ENCODE data around the gene SLC26A2.

The SLC26A2 gene

GRCh38 chr5:150013931-150014330 is 53.4 kb downstream of the SLC26A2 start:
- Histone ChIP-seq H2AK5ac (ENCODE audit: low read depth, low read length) (no peak overlapping the region), H3K23ac (ENCODE audit: low read depth, low read length, poor library complexity) (no peak overlapping the region), H3K4me2 (ENCODE audit: insufficient read depth, low read length, poor library complexity, severe bottlenecking) (no peak overlapping the region), H3K9ac (ENCODE audit: low read depth, low read length, poor library complexity) (no peak overlapping the region), H3K14ac (ENCODE audit: low read length) (no peak overlapping the region), H4K91ac (ENCODE audit: low read depth, low read length, poor library complexity) (no peak overlapping the region), H2BK5ac (ENCODE audit: low read length) (no peak overlapping the region), H3K4ac (ENCODE audit: low read length) (no peak overlapping the region), H3K18ac (ENCODE audit: low read length) (no peak overlapping the region), H3K36me3 (replicated peaks in 1 of 2; ENCODE audit: control insufficient read depth in 2 of 2, insufficient read depth in 2 of 2, low read length in 2 of 2) (peaks cover 41 to 96% of the 10 kb centered on the region in 2 donors), H2BK120ac (ENCODE audit: low read depth, low read length) (no peak overlapping the region), H3K27me3 (ENCODE audit: control insufficient read depth in 3 of 3, insufficient read depth in 3 of 3, low read depth in 1 of 3, low read length in 3 of 3) (no peaks in the 10 kb centered on the region), H3K4me3 (ENCODE audit: low read length in 2 of 2) (no peak overlapping the region), H2BK15ac (ENCODE audit: low read length) (no peak overlapping the region), H3K4me1 (ENCODE audit: control insufficient read depth in 2 of 2, insufficient read depth in 1 of 2, low read depth in 1 of 2, low read length in 2 of 2) (no peaks in the 10 kb centered on the region), H3K9me3 (replicated peaks in 1 of 2; ENCODE audit: control insufficient read depth in 2 of 2, insufficient read depth in 1 of 2, low read depth in 1 of 2, low read length in 2 of 2) (peaks cover 7 to 23% of the 10 kb centered on the region in 2 donors), H3K27ac (replicated peaks; ENCODE audit: low read length) (no peak overlapping the region), H2AFZ (ENCODE audit: low read length) (no peak overlapping the region), H2BK12ac (ENCODE audit: low read length) (no peak overlapping the region), H4K8ac (ENCODE audit: low read depth, low read length) (no peak overlapping the region), H3K79me1 (ENCODE audit: low read depth, low read length) (peaks cover 3% of the 10 kb centered on the region)
- WGBS, 2 donors (ENCODE audit: extremely low coverage in 2 of 2, insufficient read length in 2 of 2, insufficient replicate concordance in 1 of 2), result no CpG with 5 or more reads among the region's 4 CpGs
- no peak for DNase-seq (ENCODE audit: low spot score)

GRCh38 chr5:150014456-150014855 is 53.9 kb downstream of the SLC26A2 start:
- H4K91ac ChIP-seq (ENCODE audit: low read depth, low read length, poor library complexity), result no peak overlapping the region
- no peak overlapping the region for H2BK5ac ChIP-seq (ENCODE audit: low read length)
- no peak overlapping the region for H3K14ac ChIP-seq (ENCODE audit: low read length)
- peaks cover 7 to 23% of the 10 kb centered on the region in 2 donors for H3K9me3 ChIP-seq (replicated peaks in 1 of 2; ENCODE audit: control insufficient read depth in 2 of 2, insufficient read depth in 1 of 2, low read depth in 1 of 2, low read length in 2 of 2)
- H3K79me1 ChIP-seq (ENCODE audit: low read depth, low read length), result peaks cover 3% of the 10 kb centered on the region
- no peak overlapping the region for H3K23ac ChIP-seq (ENCODE audit: low read depth, low read length, poor library complexity)
- no CpG with 5 or more reads among the region's 3 CpGs for WGBS, 2 donors (ENCODE audit: extremely low coverage in 2 of 2, insufficient read length in 2 of 2, insufficient replicate concordance in 1 of 2)
- H3K9ac ChIP-seq (ENCODE audit: low read depth, low read length, poor library complexity), result no peak overlapping the region
- no peak overlapping the region for H3K4me2 ChIP-seq (ENCODE audit: insufficient read depth, low read length, poor library complexity, severe bottlenecking)
- no peak for DNase-seq (ENCODE audit: low spot score)
- H3K27me3 ChIP-seq (ENCODE audit: control insufficient read depth in 3 of 3, insufficient read depth in 3 of 3, low read depth in 1 of 3, low read length in 3 of 3), result no peaks in the 10 kb centered on the region
- no peak overlapping the region for H2BK12ac ChIP-seq (ENCODE audit: low read length)
- H3K18ac ChIP-seq (ENCODE audit: low read length), result no peak overlapping the region
- H2BK120ac ChIP-seq (ENCODE audit: low read depth, low read length), result no peak overlapping the region
- no peak overlapping the region for H3K27ac ChIP-seq (replicated peaks; ENCODE audit: low read length)
- H3K4me3 ChIP-seq (ENCODE audit: low read length in 2 of 2), result no peak overlapping the region
- H2AK5ac ChIP-seq (ENCODE audit: low read depth, low read length), result no peak overlapping the region
- no peak overlapping the region for H3K4ac ChIP-seq (ENCODE audit: low read length)
- no peak overlapping the region for H2BK15ac ChIP-seq (ENCODE audit: low read length)
- H3K36me3 ChIP-seq (replicated peaks in 1 of 2; ENCODE audit: control insufficient read depth in 2 of 2, insufficient read depth in 2 of 2, low read length in 2 of 2), result peaks cover 43 to 96% of the 10 kb centered on the region in 2 donors
- no peaks in the 10 kb centered on the region for H3K4me1 ChIP-seq (ENCODE audit: control insufficient read depth in 2 of 2, insufficient read depth in 1 of 2, low read depth in 1 of 2, low read length in 2 of 2)
- no peak overlapping the region for H4K8ac ChIP-seq (ENCODE audit: low read depth, low read length)
- no peak overlapping the region for H2AFZ ChIP-seq (ENCODE audit: low read length)

GRCh38 chr5:150015415-150015814 is 54.9 kb downstream of the SLC26A2 start:
- no peak overlapping the region for H3K9ac ChIP-seq (ENCODE audit: low read depth, low read length, poor library complexity)
- no peak overlapping the region for H3K4me2 ChIP-seq (ENCODE audit: insufficient read depth, low read length, poor library complexity, severe bottlenecking)
- no peak overlapping the region for H2BK120ac ChIP-seq (ENCODE audit: low read depth, low read length)
- H3K27ac ChIP-seq (replicated peaks; ENCODE audit: low read length), result no peak overlapping the region
- no peak overlapping the region for H3K14ac ChIP-seq (ENCODE audit: low read length)
- no peak overlapping the region for H2BK12ac ChIP-seq (ENCODE audit: low read length)
- no peak overlapping the region for H3K4me3 ChIP-seq (ENCODE audit: low read length in 2 of 2)
- no peak overlapping the region for H3K23ac ChIP-seq (ENCODE audit: low read depth, low read length, poor library complexity)
- no peak overlapping the region for H2BK15ac ChIP-seq (ENCODE audit: low read length)
- no peak overlapping the region for H2AFZ ChIP-seq (ENCODE audit: low read length)
- DNase-seq (ENCODE audit: low spot score), result no peak
- no CpG with 5 or more reads among the region's 3 CpGs for WGBS, 2 donors (ENCODE audit: extremely low coverage in 2 of 2, insufficient read length in 2 of 2, insufficient replicate concordance in 1 of 2)
- H3K36me3 ChIP-seq (replicated peaks in 1 of 2; ENCODE audit: control insufficient read depth in 2 of 2, insufficient read depth in 2 of 2, low read length in 2 of 2), result peaks cover 40 to 96% of the 10 kb centered on the region in 2 donors
- H3K9me3 ChIP-seq (replicated peaks in 1 of 2; ENCODE audit: control insufficient read depth in 2 of 2, insufficient read depth in 1 of 2, low read depth in 1 of 2, low read length in 2 of 2), result peaks cover 7 to 23% of the 10 kb centered on the region in 2 donors
- no peaks in the 10 kb centered on the region for H3K27me3 ChIP-seq (ENCODE audit: control insufficient read depth in 3 of 3, insufficient read depth in 3 of 3, low read depth in 1 of 3, low read length in 3 of 3)
- no peak overlapping the region for H2AK5ac ChIP-seq (ENCODE audit: low read depth, low read length)
- no peak overlapping the region for H3K4ac ChIP-seq (ENCODE audit: low read length)
- H4K91ac ChIP-seq (ENCODE audit: low read depth, low read length, poor library complexity), result no peak overlapping the region
- H4K8ac ChIP-seq (ENCODE audit: low read depth, low read length), result no peak overlapping the region
- no peak overlapping the region for H2BK5ac ChIP-seq (ENCODE audit: low read length)
- H3K79me1 ChIP-seq (ENCODE audit: low read depth, low read length), result no peaks in the 10 kb centered on the region
- no peak overlapping the region for H3K18ac ChIP-seq (ENCODE audit: low read length)
- no peaks in the 10 kb centered on the region for H3K4me1 ChIP-seq (ENCODE audit: control insufficient read depth in 2 of 2, insufficient read depth in 1 of 2, low read depth in 1 of 2, low read length in 2 of 2)

- Histone ChIP-seq H3K79me1 (ENCODE audit: low read depth, low read length) (no peaks in the 10 kb centered on the region), H2BK12ac (ENCODE audit: low read length) (no peak overlapping the region)
Observed at GRCh38 chr5:150016537-150016936, 56.0 kb downstream of the SLC26A2 start.

More at GRCh38 chr5:150016537-150016936, 56.0 kb downstream of the SLC26A2 start:
- Histone ChIP-seq H3K9ac (ENCODE audit: low read depth, low read length, poor library complexity) (no peak overlapping the region), H4K91ac (ENCODE audit: low read depth, low read length, poor library complexity) (no peak overlapping the region), H4K8ac (ENCODE audit: low read depth, low read length) (no peak overlapping the region), H2BK15ac (ENCODE audit: low read length) (no peak overlapping the region), H3K36me3 (replicated peaks in 1 of 2; ENCODE audit: control insufficient read depth in 2 of 2, insufficient read depth in 2 of 2, low read length in 2 of 2) (peaks cover 31 to 97% of the 10 kb centered on the region in 2 donors), H3K27ac (replicated peaks; ENCODE audit: low read length) (no peak overlapping the region), H3K9me3 (replicated peaks in 1 of 2; ENCODE audit: control insufficient read depth in 2 of 2, insufficient read depth in 1 of 2, low read depth in 1 of 2, low read length in 2 of 2) (peaks cover 7 to 23% of the 10 kb centered on the region in 2 donors), H3K4me3 (ENCODE audit: low read length in 2 of 2) (no peak overlapping the region), H2AK5ac (ENCODE audit: low read depth, low read length) (no peak overlapping the region), H2BK120ac (ENCODE audit: low read depth, low read length) (no peak overlapping the region), H3K4me2 (ENCODE audit: insufficient read depth, low read length, poor library complexity, severe bottlenecking) (no peak overlapping the region), H3K18ac (ENCODE audit: low read length) (no peak overlapping the region), H2BK5ac (ENCODE audit: low read length) (no peak overlapping the region), H3K23ac (ENCODE audit: low read depth, low read length, poor library complexity) (no peak overlapping the region), H3K4ac (ENCODE audit: low read length) (no peak overlapping the region), H3K4me1 (ENCODE audit: control insufficient read depth in 2 of 2, insufficient read depth in 1 of 2, low read depth in 1 of 2, low read length in 2 of 2) (no peaks in the 10 kb centered on the region), H3K27me3 (ENCODE audit: control insufficient read depth in 3 of 3, insufficient read depth in 3 of 3, low read depth in 1 of 3, low read length in 3 of 3) (no peaks in the 10 kb centered on the region), H2AFZ (ENCODE audit: low read length) (no peak overlapping the region), H3K14ac (ENCODE audit: low read length) (no peak overlapping the region)
- DNase-seq (ENCODE audit: low spot score), result no peak

Measured in neuronal stem cell (in vitro differentiated cells).